Measurements from ENCODE around the gene UNC80.

UNC80 gene

GRCh38 chr2:210034087-210034683, 262.6 kb downstream of the UNC80 start:
- no peak for DNase-seq

- DNase-seq: no peak
These were observed 264.0 kb downstream of the UNC80 start for GRCh38 chr2:210035679-210036078.

DNA sequence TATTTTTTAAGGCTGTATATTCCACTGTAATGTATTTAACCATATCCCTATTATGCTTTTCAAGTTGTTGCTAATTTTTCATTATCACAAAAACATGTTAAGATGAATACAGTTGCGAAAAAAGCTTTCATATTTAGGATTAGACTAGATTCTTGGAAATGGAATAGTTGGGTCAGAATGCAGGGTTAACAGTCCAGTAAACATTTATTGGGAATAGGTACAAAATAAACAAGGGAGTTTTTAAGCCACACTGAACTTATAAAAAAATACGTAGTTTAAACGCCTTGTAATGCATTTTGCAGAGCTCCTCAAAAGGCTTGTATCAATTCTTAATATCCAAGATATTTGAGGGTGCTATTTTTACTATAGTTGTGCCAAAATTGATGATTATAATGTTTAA, 266.4 kb downstream of the UNC80 start:
- DNase-seq: no peak

GRCh38 chr2:210046851-210047500, 275.3 kb downstream of the UNC80 start:
- DNase-seq: no peak
